ES-I3 (cell line): Measurements from ENCODE around the gene BCAP31.
"Not testable (repeated sequence)": the region's sequence is repeated elsewhere in the genome, so short reads cannot be mapped to it uniquely, and the experiment has no call there.

Experiments
- H3K36me3 ChIP-seq: 2 replicates; pipeline ENCODE4 v1.6.1; 2013; ENCODE audit warnings: mild to moderate bottlenecking, low read length, control low read depth, moderate library complexity; ENCODE audit not compliant: insufficient read depth
- H3K4me1 ChIP-seq: 2 replicates; pipeline ENCODE4 v1.6.1; 2013; ENCODE audit warnings: mild to moderate bottlenecking, control low read depth, low read length; ENCODE audit not compliant: insufficient read depth
- H3K9ac ChIP-seq: 2 replicates; pipeline ENCODE4 v1.6.1; 2013; ENCODE audit warnings: low read depth, mild to moderate bottlenecking, low read length, moderate library complexity
- H3K9me3 ChIP-seq: 2 replicates; pipeline ENCODE4 v1.6.1; 2013; ENCODE audit warnings: mild to moderate bottlenecking, low read length, moderate library complexity; ENCODE audit not compliant: control insufficient read depth, insufficient read depth

BCAP31 gene

DNA sequence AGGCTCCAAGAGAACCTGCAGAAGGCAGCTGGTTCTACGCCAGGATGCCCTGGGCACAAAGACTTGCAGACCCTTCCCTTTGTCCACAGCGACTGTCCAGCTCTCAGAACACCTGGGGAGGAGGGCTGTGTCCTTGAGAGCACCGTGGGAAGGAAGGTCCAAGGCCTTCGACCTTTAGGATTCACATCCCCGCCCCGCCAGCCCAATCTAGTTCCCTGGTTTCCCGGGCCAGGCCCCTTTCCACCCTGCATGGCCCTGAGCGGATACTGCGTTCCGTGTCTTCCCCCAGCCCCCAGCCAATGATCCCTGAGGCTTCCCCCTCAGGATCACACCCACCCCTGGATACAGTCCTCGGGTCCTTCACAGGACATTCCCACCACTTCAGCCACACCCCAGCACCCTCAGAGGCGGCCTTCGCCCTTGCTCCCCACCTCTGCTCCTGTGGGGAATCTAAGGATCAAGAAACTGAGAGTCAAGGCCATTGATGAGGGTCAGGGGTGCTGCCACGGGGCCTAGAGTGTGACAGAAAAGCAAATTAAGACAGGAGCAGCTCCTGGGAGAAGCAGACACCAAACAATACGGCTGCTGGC, 9.6 kb upstream of the BCAP31 start:
- Histone ChIP-seq H3K4me1 (peaks cover 5% of the 10 kb centered on the region), H3K9ac (no peak overlapping the region), H3K9me3 (peaks cover 4% of the 10 kb centered on the region; the same call in 1 of the 2 replicates), H3K36me3 (peaks cover 7% of the 10 kb centered on the region; the same call in 1 of the 2 replicates)

DNA sequence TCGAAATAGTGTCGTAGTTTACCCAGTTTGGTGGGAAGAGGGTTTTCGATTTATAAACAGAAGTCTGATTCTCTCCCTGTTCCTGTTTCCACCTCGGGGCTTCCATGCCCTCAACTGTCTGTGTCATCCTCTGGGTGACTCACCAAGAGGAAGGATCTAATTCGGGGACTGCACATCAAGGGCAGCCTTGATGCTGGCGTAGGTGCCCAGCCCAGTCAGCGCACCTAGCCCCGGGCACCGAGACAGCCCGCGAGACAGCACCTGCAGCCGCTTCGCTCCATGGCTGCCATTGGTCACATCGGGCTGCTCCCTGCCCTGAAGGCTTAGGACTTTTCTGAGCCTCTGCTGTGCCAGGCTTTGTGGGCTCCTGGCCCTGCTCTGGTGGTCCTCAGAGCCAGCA, 8.2 kb upstream of the BCAP31 start:
- H3K9ac ChIP-seq = no peak overlapping the region
- peaks cover 4% of the 10 kb centered on the region; the same call in 1 of the 2 replicates for H3K9me3 ChIP-seq

DNA sequence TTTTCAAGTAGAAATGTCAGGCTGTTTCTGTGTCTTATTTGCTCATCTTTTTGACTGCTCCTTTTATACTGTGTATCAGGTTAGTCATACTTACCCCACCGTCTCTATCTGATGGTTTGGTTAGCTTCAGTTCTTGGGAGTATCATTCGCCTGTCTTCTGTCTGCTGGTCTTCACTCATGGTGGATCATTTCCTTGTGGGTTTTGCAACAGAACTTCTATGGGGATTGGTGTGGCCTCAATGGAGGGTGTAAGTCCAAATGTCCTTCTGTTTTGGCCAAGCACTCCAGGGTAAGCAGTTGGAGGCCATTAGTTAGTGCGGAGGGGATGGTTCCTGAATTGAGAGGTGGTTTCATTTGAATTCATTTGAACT, 7.6 kb upstream of the BCAP31 start:
- Histone ChIP-seq H3K4me1 (peaks cover 12% of the 10 kb centered on the region), H3K36me3 (peaks cover 4% of the 10 kb centered on the region; the same call in 1 of the 2 replicates), H3K9ac (no peak overlapping the region), H3K9me3 (peaks cover 4% of the 10 kb centered on the region; the same call in 1 of the 2 replicates)

More for the DNA sequence above, 8.2 kb upstream of the BCAP31 start:
- peaks cover 8% of the 10 kb centered on the region for H3K4me1 ChIP-seq
- H3K36me3 ChIP-seq = peaks cover 7% of the 10 kb centered on the region; the same call in 1 of the 2 replicates

DNA sequence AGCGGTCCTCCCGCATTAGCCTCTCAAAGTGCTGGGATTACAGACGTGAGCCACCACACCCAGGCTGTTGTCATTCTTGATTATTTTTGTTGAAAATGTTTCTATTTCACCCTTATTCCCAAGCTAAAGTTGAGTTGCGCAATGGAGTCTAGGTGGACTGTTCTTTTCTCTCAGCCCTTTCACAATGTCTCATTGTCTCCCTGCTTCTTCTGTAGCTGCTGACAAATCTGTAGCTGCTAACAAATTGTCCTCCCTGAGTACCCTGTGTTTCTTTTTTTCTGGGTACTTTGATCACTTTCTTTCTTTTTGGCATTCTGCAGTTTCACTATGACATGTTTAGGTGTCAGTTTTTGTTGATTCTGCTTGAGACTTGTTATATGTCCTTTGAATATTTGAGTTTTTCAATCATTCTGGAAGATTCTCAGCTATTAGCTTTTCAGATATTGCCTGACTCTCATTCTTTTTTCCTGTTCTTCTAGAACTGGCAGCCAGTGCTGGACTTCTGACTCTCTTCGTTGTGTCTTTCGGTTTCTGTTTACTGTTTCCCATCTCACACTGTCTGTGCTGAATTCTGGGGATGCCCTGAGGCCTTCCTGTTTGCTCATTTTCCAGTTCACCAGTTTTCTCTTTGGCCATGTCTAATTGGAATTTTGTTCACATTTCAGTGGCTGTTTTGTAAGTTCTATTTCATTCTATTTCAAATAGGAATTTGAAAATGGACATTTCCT, 7.1 kb upstream of the BCAP31 start:
- H3K4me1 ChIP-seq = peaks cover 13% of the 10 kb centered on the region
- peaks cover 4% of the 10 kb centered on the region; the same call in 1 of the 2 replicates for H3K36me3 ChIP-seq
- no peak overlapping the region for H3K9ac ChIP-seq
- peaks cover 4% of the 10 kb centered on the region; the same call in 1 of the 2 replicates for H3K9me3 ChIP-seq

DNA sequence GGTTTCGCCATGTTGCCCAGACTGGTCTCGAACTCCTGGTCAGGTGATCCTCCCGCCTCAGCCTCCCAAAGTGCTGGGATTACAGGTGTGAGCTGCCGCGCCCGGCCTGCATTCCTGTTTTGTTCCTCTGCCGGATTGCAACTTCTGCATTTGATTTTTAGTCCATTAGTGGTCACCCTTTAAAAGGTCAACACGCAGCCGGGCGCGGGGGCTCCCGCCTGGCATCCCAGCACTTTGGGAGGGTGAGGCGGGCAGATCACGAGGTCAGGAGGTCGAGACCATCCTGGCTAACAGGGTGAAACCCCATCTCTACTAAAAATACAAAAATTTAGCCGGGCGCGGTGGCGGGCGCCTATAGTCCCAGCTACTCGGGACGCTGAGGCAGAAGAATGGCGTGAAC, 5.9 kb upstream of the BCAP31 start:
- not testable (repeated sequence) for H3K9me3 ChIP-seq, H3K9ac ChIP-seq, H3K36me3 ChIP-seq
- peaks cover 17% of the 10 kb centered on the region; the same call in 1 of the 2 replicates for H3K4me1 ChIP-seq

DNA sequence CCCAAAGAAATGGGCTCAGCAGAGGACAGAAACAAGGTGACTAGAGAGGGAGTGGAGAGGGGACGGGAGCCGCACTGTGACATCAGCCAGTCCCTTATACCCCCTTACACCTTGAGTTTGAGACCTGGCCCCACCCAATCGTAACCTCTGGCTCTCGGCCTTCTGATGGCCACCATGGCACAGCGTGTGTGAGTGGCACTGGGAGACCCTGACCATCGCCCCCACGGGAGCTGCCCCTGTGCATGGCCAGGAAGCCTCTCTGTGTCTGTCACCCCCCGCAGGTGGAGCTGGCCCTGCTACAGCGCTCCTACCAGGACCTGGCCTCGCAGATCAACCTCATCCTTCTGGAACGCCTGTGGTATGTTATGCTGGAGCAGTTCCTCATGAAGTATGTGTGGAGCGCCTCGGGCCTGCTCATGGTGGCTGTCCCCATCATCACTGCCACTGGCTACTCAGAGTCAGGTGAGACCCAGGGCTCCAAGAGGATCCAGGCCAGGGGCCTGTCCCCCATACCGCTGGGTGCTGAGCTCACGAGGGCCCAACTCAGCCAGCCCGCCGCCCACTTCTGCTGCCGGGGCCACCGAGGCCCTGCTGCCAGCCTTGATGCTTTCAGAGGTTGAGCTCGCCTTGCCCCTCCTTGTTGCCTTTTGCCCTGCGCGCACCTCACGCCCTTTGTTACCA, 4.9 kb upstream of the BCAP31 start:
- Histone ChIP-seq H3K9ac (no peak overlapping the region), H3K4me1 (peaks cover 21% of the 10 kb centered on the region; the same call in 1 of the 2 replicates), H3K9me3 (peaks cover 4% of the 10 kb centered on the region; the same call in 1 of the 2 replicates), H3K36me3 (peaks cover 4% of the 10 kb centered on the region; the same call in 1 of the 2 replicates)

DNA sequence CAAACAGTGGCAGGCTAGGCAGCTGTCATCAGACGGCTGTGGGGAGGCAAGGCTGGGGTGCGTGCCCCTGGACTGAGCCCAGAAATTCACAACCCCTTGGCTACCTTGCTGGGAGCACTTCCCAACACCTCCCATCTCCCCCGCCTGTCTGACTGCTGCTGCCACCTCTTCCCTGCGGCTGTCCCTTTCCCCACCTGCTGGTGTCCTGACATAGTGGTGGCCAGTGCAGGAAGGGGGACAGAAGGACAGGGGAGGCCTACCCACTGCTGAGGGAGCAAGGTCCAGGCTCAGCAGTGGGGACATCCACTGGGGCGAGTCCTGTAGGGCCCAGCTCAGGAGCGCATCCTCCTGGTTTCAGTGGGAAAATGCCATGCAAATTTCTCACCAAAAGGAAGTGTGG, 3.9 kb upstream of the BCAP31 start:
- Histone ChIP-seq H3K36me3 (peaks cover 4% of the 10 kb centered on the region; the same call in 1 of the 2 replicates), H3K9ac (no peak overlapping the region), H3K4me1 (peaks cover 21% of the 10 kb centered on the region; the same call in 1 of the 2 replicates), H3K9me3 (peaks cover 4% of the 10 kb centered on the region; the same call in 1 of the 2 replicates)

DNA sequence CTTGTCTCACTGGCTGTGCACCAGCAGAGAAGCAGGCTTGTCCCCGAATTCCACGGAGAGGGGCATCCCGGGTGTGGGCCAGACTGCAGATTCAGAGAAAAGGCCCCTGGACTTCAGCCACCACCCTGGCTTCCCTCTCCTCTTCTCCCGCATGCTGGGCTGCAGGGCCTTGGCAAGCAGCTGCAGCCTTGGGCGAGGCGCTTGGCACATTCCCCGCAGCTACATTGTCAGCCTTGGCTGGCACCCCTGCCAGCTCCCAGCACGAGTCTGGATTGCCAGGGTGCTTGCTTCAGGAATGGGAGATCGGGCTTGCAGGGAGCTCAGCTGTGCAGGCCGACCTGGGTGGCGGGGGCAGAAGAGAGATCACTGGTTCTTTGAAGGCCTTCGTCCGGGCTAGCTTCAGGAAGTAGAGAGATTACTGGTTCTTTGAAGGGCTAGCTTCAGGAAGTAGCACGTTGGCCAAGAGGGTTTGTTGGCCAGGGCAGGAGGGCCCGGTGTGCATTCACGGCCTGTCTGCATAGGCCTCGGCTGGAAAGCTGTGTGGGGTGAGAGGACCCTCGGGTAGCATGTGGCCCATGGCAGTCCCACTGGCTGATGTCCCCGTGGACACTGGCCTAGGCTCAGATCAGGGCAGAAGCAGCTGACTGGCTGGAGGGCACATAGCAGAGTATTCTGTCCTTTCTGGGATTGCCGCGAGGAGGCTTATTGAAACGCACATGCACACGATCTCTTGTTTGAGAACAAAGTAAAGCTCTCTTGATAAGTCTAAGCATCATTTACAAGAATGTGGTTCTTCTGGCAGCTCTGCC, 3.1 kb upstream of the BCAP31 start:
- Histone ChIP-seq H3K4me1 (peaks cover 21% of the 10 kb centered on the region; the same call in 1 of the 2 replicates), H3K9ac (no peak overlapping the region), H3K36me3 (peaks cover 4% of the 10 kb centered on the region; the same call in 1 of the 2 replicates), H3K9me3 (peaks cover 4% of the 10 kb centered on the region; the same call in 1 of the 2 replicates)

DNA sequence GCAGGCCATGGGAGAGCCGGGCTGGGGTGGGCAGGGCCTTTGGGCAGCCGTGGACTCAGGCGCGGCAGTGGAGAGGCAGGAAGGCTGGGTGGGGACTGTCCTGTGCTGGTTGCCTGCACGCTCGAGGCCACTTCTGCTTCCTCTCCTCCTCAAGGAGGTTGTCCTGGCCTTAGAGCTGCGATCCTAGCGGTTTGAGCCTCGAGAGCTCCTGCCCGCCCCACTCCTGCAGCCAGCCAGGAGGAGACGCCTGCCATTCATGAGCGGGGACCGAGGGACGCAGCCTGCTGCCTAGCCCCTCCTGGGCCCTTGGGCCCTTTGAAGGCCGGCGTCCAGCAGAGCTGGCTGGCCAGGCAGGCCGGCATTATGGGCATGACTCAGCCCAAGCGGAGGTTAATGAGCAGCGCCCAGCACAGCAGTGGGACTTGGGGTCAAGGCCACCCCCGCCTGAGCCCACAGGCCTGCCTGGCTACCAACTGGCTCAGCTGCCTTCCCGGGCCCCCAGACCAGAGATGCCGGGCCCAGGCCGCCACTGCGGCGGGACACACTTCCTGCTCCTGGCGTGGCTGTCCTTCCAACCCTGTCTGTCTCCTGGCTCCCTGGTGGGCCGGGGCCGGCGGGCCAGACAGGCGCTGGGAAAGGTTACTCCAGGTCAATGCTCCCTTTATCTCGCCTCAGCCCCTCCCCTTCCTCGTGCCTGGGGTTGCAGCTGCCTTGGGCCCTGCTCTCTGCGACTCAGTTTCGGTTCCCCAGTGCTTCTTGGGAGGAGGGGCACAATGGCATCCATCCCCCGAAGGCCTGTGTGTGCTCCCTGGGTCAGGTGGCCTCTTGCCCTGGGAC, 2.3 kb upstream of the BCAP31 start:
- H3K9me3 ChIP-seq = no peaks in the 10 kb centered on the region
- peaks cover 21% of the 10 kb centered on the region; the same call in 1 of the 2 replicates for H3K4me1 ChIP-seq
- H3K36me3 ChIP-seq = peaks cover 5% of the 10 kb centered on the region; the same call in 1 of the 2 replicates
- H3K9ac ChIP-seq = no peak overlapping the region

DNA sequence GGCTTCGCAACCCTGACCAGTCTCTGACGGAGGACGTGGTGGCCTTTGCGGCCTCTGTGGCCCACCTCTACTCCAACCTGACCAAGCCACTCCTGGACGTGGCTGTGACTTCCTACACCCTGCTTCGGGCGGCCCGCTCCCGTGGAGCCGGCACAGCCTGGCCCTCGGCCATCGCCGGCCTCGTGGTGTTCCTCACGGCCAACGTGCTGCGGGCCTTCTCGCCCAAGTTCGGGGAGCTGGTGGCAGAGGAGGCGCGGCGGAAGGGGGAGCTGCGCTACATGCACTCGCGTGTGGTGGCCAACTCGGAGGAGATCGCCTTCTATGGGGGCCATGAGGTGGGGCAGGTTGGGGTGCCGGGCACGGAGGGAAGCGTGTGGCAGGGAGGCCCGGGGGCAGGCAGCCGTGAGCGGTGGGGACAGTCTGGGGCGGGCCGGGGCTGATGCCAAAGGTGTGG, 1.7 kb upstream of the BCAP31 start:
- peak overlapping the region; percentile 8; the same call in 1 of the 2 replicates for H3K9ac ChIP-seq
- H3K4me1 ChIP-seq = peaks cover 21% of the 10 kb centered on the region; the same call in 1 of the 2 replicates
- peaks cover 7% of the 10 kb centered on the region for H3K36me3 ChIP-seq
- no peaks in the 10 kb centered on the region for H3K9me3 ChIP-seq

DNA sequence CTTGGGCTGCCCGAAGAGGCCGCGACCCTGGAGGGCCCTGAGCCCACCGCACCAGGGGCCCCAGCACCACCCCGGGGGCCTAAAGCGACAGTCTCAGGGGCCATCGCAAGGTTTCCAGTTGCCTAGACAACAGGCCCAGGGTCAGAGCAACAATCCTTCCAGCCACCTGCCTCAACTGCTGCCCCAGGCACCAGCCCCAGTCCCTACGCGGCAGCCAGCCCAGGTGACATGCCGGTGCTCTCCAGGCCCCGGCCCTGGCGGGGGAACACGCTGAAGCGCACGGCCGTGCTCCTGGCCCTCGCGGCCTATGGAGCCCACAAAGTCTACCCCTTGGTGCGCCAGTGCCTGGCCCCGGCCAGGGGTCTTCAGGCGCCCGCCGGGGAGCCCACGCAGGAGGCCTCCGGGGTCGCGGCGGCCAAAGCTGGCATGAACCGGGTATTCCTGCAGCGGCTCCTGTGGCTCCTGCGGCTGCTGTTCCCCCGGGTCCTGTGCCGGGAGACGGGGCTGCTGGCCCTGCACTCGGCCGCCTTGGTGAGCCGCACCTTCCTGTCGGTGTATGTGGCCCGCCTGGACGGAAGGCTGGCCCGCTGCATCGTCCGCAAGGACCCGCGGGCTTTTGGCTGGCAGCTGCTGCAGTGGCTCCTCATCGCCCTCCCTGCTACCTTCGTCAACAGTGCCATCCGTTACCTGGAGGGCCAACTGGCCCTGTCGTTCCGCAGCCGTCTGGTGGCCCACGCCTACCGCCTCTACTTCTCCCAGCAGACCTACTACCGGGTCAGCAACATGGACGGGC, 1.0 kb upstream of the BCAP31 start:
- Histone ChIP-seq H3K9ac (peak overlapping the region; percentile 51), H3K9me3 (no peaks in the 10 kb centered on the region), H3K4me1 (peaks cover 21% of the 10 kb centered on the region; the same call in 1 of the 2 replicates)

DNA sequence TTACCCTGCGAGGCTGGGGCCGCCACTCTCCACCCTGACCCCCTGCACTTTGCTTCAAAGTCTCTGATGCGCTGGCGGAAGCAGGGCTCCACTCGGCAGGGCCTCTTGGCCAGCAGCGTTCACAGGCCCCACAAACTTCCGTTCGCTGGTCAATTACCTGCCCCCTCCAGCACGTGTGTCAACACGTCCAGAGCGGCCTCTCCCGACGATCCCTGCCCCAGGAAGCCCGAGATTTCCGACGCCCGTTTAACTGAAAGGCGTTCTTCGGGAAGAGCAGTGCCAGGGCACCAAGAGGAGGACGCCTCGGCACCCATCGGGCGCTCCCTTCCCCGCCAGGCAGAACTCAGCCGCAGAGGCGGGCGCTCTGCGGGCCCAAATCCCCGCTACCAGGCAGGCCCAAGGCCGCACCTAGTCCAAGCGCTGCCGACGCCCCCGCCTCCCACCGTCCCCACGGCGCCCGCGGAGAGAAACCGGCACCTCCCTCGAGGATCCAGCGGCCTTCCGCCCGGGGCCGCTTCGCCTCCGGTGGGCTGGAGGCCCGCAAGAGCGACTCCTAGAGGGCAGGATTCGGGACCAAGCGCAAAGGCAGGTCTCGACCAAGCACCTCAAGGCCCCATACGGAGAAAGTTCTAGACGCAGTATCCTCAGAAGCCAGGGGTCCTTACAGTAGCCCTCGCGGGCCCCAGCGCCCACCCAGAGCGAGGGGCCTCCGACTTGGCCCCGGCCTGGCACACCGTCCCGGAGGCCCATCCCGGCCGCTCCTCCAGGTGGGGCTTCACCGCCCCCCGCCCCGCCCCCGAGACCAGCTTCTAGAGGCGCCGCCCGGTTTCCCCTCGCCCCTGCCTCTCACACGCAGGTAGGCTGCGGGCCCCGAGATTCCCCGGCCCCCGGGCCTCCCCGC, 586 bp downstream of the BCAP31 start:
- Histone ChIP-seq H3K9me3 (no peaks in the 10 kb centered on the region), H3K9ac (peak overlapping the region; percentile 76), H3K4me1 (peaks cover 21% of the 10 kb centered on the region; the same call in 1 of the 2 replicates), H3K36me3 (peaks cover 22% of the 10 kb centered on the region)

More for the DNA sequence above, 1.0 kb upstream of the BCAP31 start:
- H3K36me3 ChIP-seq = peaks cover 13% of the 10 kb centered on the region
